K562 (cell line): ENCODE results near the gene ZNF77.
"Not testable (repeated sequence)": the region's sequence is repeated elsewhere in the genome, so short reads cannot be mapped to it uniquely, and the experiment has no call there.

ENCODE experiments used
- BHLHE40 ChIP-seq: IDR thresholded peaks from 2 replicates; pipeline ENCODE4 v1.6.1; 2011; ENCODE audit warnings: low read length, improper control_type of control experiment
- CTCF ChIP-seq, 3 experiments: IDR thresholded peaks in 2 of 3; conservative IDR thresholded peaks in 1 of 3; 2 replicates each; pipeline ENCODE4 v1.5.1; 2011 to 2012; ENCODE audit warnings: low read length in 3 of 3, mild to moderate bottlenecking in 3 of 3, control low read depth in 2 of 3, improper control_type of control experiment in 1 of 3, inconsistent platforms in 1 of 3, low read depth in 1 of 3, mixed read lengths in 1 of 3, moderate library complexity in 1 of 3; ENCODE audit not compliant: insufficient read depth in 2 of 3
- FOS ChIP-seq: IDR thresholded peaks from 3 replicates; pipeline ENCODE4 v1.6.1; 2011; ENCODE audit not compliant: insufficient read length; ENCODE audit errors: extremely low read depth
- FOXM1 ChIP-seq, 2 experiments: fragments of 450-650 bp in 1 of 2; sonication (generic) in 1 of 2; formaldehyde crosslinking in 1 of 2; IDR thresholded peaks; 2 replicates each; pipeline versions ENCODE4 v1.6.1 to v1.9.0; 2017 to 2022; ENCODE audit warnings: low read depth in 2 of 2, mild to moderate bottlenecking in 2 of 2, missing genetic modification reagents in 1 of 2, moderate library complexity in 1 of 2
- NRF1 ChIP-seq, 2 experiments: fragments of 450-650 bp; IDR thresholded peaks in 1 of 2; conservative IDR thresholded peaks in 1 of 2; 2 replicates each; pipeline ENCODE4 v1.6.1; 2014; ENCODE audit warnings: mild to moderate bottlenecking in 2 of 2
- POLR2A ChIP-seq: fragments of 450-650 bp; conservative IDR thresholded peaks from 2 replicates; pipeline ENCODE4 v1.6.1; 2016
- SMARCA4 ChIP-seq: fragments of 450-650 bp; IDR thresholded peaks from 2 replicates; pipeline ENCODE4 v1.6.1; 2016
- TAF1 ChIP-seq: IDR thresholded peaks from 2 replicates; pipeline ENCODE4 v1.6.1; 2011; ENCODE audit warnings: mild to moderate bottlenecking, low read length, moderate library complexity; ENCODE audit not compliant: insufficient read depth, control insufficient read depth, severe bottlenecking; ENCODE audit errors: extremely low read depth
- TARDBP ChIP-seq: fragments of 450-650 bp; IDR thresholded peaks from 2 replicates; pipeline ENCODE4 v1.6.1; 2016
- TCF7L2 ChIP-seq: fragments of 150-350 bp; IDR thresholded peaks from 2 replicates; pipeline ENCODE4 v1.6.1; 2016; ENCODE audit warnings: low read depth, mild to moderate bottlenecking, low read length, moderate library complexity
- ZNF224 ChIP-seq: sonication (generic); formaldehyde crosslinking; IDR thresholded peaks from 2 replicates; pipeline ENCODE4 v1.8.0; 2022; ENCODE audit warnings: mild to moderate bottlenecking, missing genetic modification reagents
- TF ChIP-seq, protein P1 (sequence below): fragments of 450-650 bp; formaldehyde crosslinking; IDR thresholded peaks from 2 replicates; pipeline ENCODE4 v1.4.0; 2022; ENCODE audit warnings: mild to moderate bottlenecking, moderate library complexity

- not testable (repeated sequence) for TF ChIP-seq ZNF224; FOS; TARDBP; TAF1; POLR2A; BHLHE40; TCF7L2; SMARCA4; CTCF (IDR thresholded peaks at IDR 0.05 in 2 of 3, conservative IDR thresholded peaks at IDR 0.05 in 1 of 3; ENCODE audit: insufficient read depth in 2 of 3, low read depth in 1 of 3, low read length in 3 of 3); FOXM1 (IDR thresholded peaks at IDR 0.05; ENCODE audit: low read depth); FOXM1 (CRISPR knock-in tag; IDR thresholded peaks at IDR 0.05; ENCODE audit: low read depth); NRF1 (conservative IDR thresholded peaks at IDR 0.05 in 1 of 2, IDR thresholded peaks at IDR 0.05 in 1 of 2)
- TF ChIP-seq, protein P1, sequence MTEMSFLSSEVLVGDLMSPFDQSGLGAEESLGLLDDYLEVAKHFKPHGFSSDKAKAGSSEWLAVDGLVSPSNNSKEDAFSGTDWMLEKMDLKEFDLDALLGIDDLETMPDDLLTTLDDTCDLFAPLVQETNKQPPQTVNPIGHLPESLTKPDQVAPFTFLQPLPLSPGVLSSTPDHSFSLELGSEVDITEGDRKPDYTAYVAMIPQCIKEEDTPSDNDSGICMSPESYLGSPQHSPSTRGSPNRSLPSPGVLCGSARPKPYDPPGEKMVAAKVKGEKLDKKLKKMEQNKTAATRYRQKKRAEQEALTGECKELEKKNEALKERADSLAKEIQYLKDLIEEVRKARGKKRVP (CRISPR knock-in tag) = not testable (repeated sequence)
Measured at GRCh38 chr19:2903326-2903725, 41.4 kb downstream of the ZNF77 start.
